H1 (cell line): ENCODE results near the gene ARMC7. TPM values are rescaled to one million over a fixed set of nuclear protein-coding genes. Genes with fewer than 3 reads are reported as not detected.

Source experiments
- CTCF ChIA-PET: fragments of 300-600 bp; sonication (Branson Sonifier 250); formaldehyde crosslinking; loops from one replicate; lab custom pipeline; 2021; ENCODE audit not compliant: partially characterized antibody; lab: Charles Lee
- POLR2A ChIA-PET: fragments of 300-600 bp; sonication (Branson Sonifier 250); formaldehyde crosslinking; loops from one replicate; lab custom pipeline; 2021; ENCODE audit warnings: inconsistent platforms; ENCODE audit not compliant: partially characterized antibody; lab: Charles Lee
- DNase-seq, 2 experiments: peaks; one replicate each; pipeline versions ENCODE4 v3.0.0 to v3.0.0-alpha.2; 2010 to 2022; ENCODE audit warnings: low spot score in 2 of 2, low read depth in 1 of 2, mixed read lengths in 1 of 2
- FAIRE-seq: peaks from 2 replicates; lab custom pipeline; 2011; peaks lifted over from hg19 to GRCh38; lab: Jason Lieb, UNC
- H2AFZ ChIP-seq: 2 replicates; pipeline ENCODE4 v1.8.1; 2012; ENCODE audit warnings: low read length, inconsistent platforms
- H2AK5ac ChIP-seq: 2 replicates; pipeline ENCODE4 v1.6.1; 2013; ENCODE audit warnings: low read depth, low read length
- H2BK120ac ChIP-seq: replicated peaks from 2 replicates; pipeline ENCODE3; 2013; ENCODE audit warnings: low read depth, low read length, inconsistent platforms
- H2BK12ac ChIP-seq: 2 replicates; pipeline ENCODE4 v1.6.1; 2013; ENCODE audit warnings: low read depth, low read length
- H2BK15ac ChIP-seq: 2 replicates; pipeline ENCODE4 v1.6.1; 2013; ENCODE audit warnings: low read length
- H2BK20ac ChIP-seq: 2 replicates; pipeline ENCODE4 v1.6.1; 2013; ENCODE audit warnings: low read length
- H2BK5ac ChIP-seq: 2 replicates; pipeline ENCODE4 v1.6.1; 2013; ENCODE audit warnings: low read depth, low read length
- H3K14ac ChIP-seq: 2 replicates; pipeline ENCODE4 v1.6.1; 2013; ENCODE audit warnings: inconsistent platforms; ENCODE audit not compliant: insufficient read length
- H3K18ac ChIP-seq: 2 replicates; pipeline ENCODE4 v1.6.1; 2013; ENCODE audit warnings: low read length; ENCODE audit errors: extremely low read depth
- H3K23ac ChIP-seq: 2 replicates; pipeline ENCODE4 v1.6.1; 2013; ENCODE audit warnings: inconsistent platforms; ENCODE audit not compliant: insufficient read length
- H3K23me2 ChIP-seq: 2 replicates; pipeline ENCODE4 v1.6.1; 2013; ENCODE audit warnings: low read depth, low read length
- H3K27ac ChIP-seq: 2 replicates; pipeline ENCODE4 v1.6.1; 2011; ENCODE audit warnings: low read depth, low read length, inconsistent platforms
- H3K27me3 ChIP-seq, 4 experiments: replicated peaks in 1 of 4; 1 replicate in 1 of 4; 2 replicates in 3 of 4; pipeline versions ENCODE4 v1.6.1 to v1.8.1; 2011 to 2013; ENCODE audit warnings: low read length in 3 of 4, mild to moderate bottlenecking in 3 of 4, inconsistent platforms in 2 of 4, mixed read lengths in 2 of 4, moderate library complexity in 1 of 4; ENCODE audit not compliant: control insufficient read depth in 3 of 4, insufficient read depth in 3 of 4; ENCODE audit errors: extremely low read depth in 1 of 4
- H3K36me3 ChIP-seq, 4 experiments: 2 replicates each; pipeline versions ENCODE4 v1.6.1 to v1.8.1; 2011 to 2013; ENCODE audit warnings: mild to moderate bottlenecking in 4 of 4, low read length in 3 of 4, moderate library complexity in 2 of 4, control low read depth in 1 of 4, inconsistent platforms in 1 of 4; ENCODE audit not compliant: insufficient read depth in 4 of 4, control insufficient read depth in 2 of 4
- H3K4ac ChIP-seq: replicated peaks from 2 replicates; pipeline ENCODE3; 2013; ENCODE audit warnings: low read length, low read depth, mixed read lengths, inconsistent platforms; ENCODE audit not compliant: insufficient read length
- H3K4me1 ChIP-seq, 4 experiments: replicated peaks in 1 of 4; 1 replicate in 1 of 4; 2 replicates in 3 of 4; pipeline versions ENCODE4 v1.6.1 to v1.8.1; 2011 to 2013; ENCODE audit warnings: low read length in 3 of 4, inconsistent platforms in 2 of 4, mixed read lengths in 1 of 4; ENCODE audit not compliant: insufficient read depth in 4 of 4, control insufficient read depth in 3 of 4
- H3K4me2 ChIP-seq, 2 experiments: 2 replicates each; pipeline versions ENCODE4 v1.6.1 to v1.8.1; 2011 to 2013; ENCODE audit warnings: low read depth in 2 of 2, low read length in 2 of 2, control low read depth in 1 of 2, inconsistent platforms in 1 of 2, mild to moderate bottlenecking in 1 of 2; ENCODE audit not compliant: insufficient read depth in 1 of 2
- H3K4me3 ChIP-seq, 4 experiments: fragments of 200-600, 300-600 bp in 1 of 4; sonication (generic), shearing (Covaris generic), sonication (Bioruptor Twin) in 1 of 4; 2 replicates each; pipeline versions ENCODE4 v1.5.1 to v1.8.1; 2011 to 2016; ENCODE audit warnings: low read length in 4 of 4, low read depth in 3 of 4, control low read depth in 2 of 4, inconsistent platforms in 2 of 4, mild to moderate bottlenecking in 2 of 4, mixed read lengths in 1 of 4, moderate library complexity in 1 of 4; ENCODE audit not compliant: insufficient read depth in 2 of 4; ENCODE audit errors: extremely low read depth in 1 of 4
- H3K56ac ChIP-seq: replicated peaks from 2 replicates; pipeline ENCODE3; 2013; ENCODE audit warnings: low read depth, mild to moderate bottlenecking, mixed read lengths, low read length, inconsistent platforms; ENCODE audit not compliant: insufficient read length
- H3K79me1 ChIP-seq: 2 replicates; pipeline ENCODE4 v1.6.1; 2013; ENCODE audit warnings: low read depth, low read length, control low read depth
- H3K79me2 ChIP-seq, 2 experiments: 2 replicates each; pipeline versions ENCODE4 v1.6.1 to v1.8.1; 2012 to 2013; ENCODE audit warnings: low read length in 2 of 2, mild to moderate bottlenecking in 2 of 2, inconsistent platforms in 1 of 2; ENCODE audit not compliant: insufficient read depth in 2 of 2, control insufficient read depth in 1 of 2
- H3K9ac ChIP-seq, 4 experiments: replicated peaks in 1 of 4; 1 replicate in 1 of 4; 2 replicates in 3 of 4; pipeline versions ENCODE4 v1.6.1 to v1.8.1; 2011 to 2013; ENCODE audit warnings: low read depth in 3 of 4, low read length in 3 of 4, control low read depth in 2 of 4, mild to moderate bottlenecking in 2 of 4, moderate library complexity in 2 of 4, inconsistent platforms in 1 of 4; ENCODE audit errors: extremely low read depth in 1 of 4
- H3K9me3 ChIP-seq, 2 experiments: 2 replicates each; pipeline versions ENCODE4 v1.6.1 to v1.8.1; 2012 to 2013; ENCODE audit warnings: mild to moderate bottlenecking in 2 of 2, moderate library complexity in 2 of 2, control low read depth in 1 of 2, inconsistent platforms in 1 of 2, low read depth in 1 of 2, low read length in 1 of 2, mixed read lengths in 1 of 2; ENCODE audit not compliant: insufficient read depth in 2 of 2
- H4K20me1 ChIP-seq, 2 experiments: replicated peaks in 1 of 2; 2 replicates each; pipeline versions ENCODE3 to v1.8.1; 2011 to 2013; ENCODE audit warnings: inconsistent platforms in 2 of 2, low read length in 2 of 2, mild to moderate bottlenecking in 1 of 2; ENCODE audit not compliant: insufficient read depth in 2 of 2, control insufficient read depth in 1 of 2
- H4K5ac ChIP-seq: 2 replicates; pipeline ENCODE4 v1.6.1; 2013; ENCODE audit warnings: low read length, low read depth, mixed read lengths, inconsistent platforms; ENCODE audit not compliant: insufficient read length
- H4K8ac ChIP-seq: 2 replicates; pipeline ENCODE4 v1.8.0; 2013; ENCODE audit warnings: mild to moderate bottlenecking, moderate library complexity, low read length, inconsistent platforms; ENCODE audit not compliant: insufficient read depth; ENCODE audit errors: extremely low read depth
- H4K91ac ChIP-seq: replicated peaks from 2 replicates; pipeline ENCODE3; 2013; ENCODE audit warnings: low read length, mixed read lengths, inconsistent platforms; ENCODE audit not compliant: insufficient read length
- EP300 ChIP-seq, 2 experiments: IDR thresholded peaks; 1 replicate in 1 of 2; 2 replicates in 1 of 2; pipeline ENCODE4 v1.6.1; 2011 to 2012; ENCODE audit warnings: low read depth in 2 of 2, low read length in 2 of 2, mild to moderate bottlenecking in 2 of 2, borderline replicate concordance in 1 of 2, inconsistent platforms in 1 of 2, moderate library complexity in 1 of 2
- HDAC6 ChIP-seq: IDR thresholded peaks from one replicate; pipeline ENCODE4 v1.7.1; 2012; ENCODE audit warnings: low read depth, mild to moderate bottlenecking, inconsistent platforms, low read length, moderate library complexity
- POLR2A ChIP-seq, 2 experiments: IDR thresholded peaks; 1 replicate in 1 of 2; 2 replicates in 1 of 2; pipeline ENCODE4 v1.6.1; 2011; ENCODE audit warnings: low read depth in 2 of 2, low read length in 2 of 2, mild to moderate bottlenecking in 2 of 2; ENCODE audit errors: control extremely low read depth in 1 of 2
- POLR2AphosphoS5 ChIP-seq: IDR thresholded peaks from 2 replicates; pipeline ENCODE4 v1.6.1; 2011; ENCODE audit warnings: low read depth, low read length
- RFX5 ChIP-seq: IDR thresholded peaks from 2 replicates; pipeline ENCODE4 v1.6.1; 2011; ENCODE audit warnings: low read depth, low read length, improper control_type of control experiment, borderline replicate concordance
- RNF2 ChIP-seq: fragments of 200-900, 300-1000 bp; sonication (generic); IDR thresholded peaks from 2 replicates; pipeline ENCODE4 v1.7.1; 2016; ENCODE audit warnings: borderline replicate concordance, low read depth, mild to moderate bottlenecking, antibody characterized with exemption, low read length; ENCODE audit not compliant: poor library complexity, severe bottlenecking; ENCODE audit errors: missing control alignments
- ZNF274 ChIP-seq: IDR thresholded peaks from 2 replicates; pipeline ENCODE4 v1.7.0; 2012; ENCODE audit warnings: low read length, borderline replicate concordance; ENCODE audit errors: extremely low read depth
- WGBS, 2 experiments: shearing (Covaris generic) in 1 of 2; methylation state at CpG; one replicate each; pipeline versions ENCODE4 v1.1.6 to v1.1.7; 2013 to 2015; ENCODE audit warnings: low lambda C conversion rate in 2 of 2, mixed read lengths in 2 of 2, inconsistent platforms in 1 of 2, low coverage in 1 of 2, missing lambda C conversion rate in 1 of 2; ENCODE audit not compliant: insufficient replicate concordance in 2 of 2, insufficient coverage in 1 of 2, insufficient read length in 1 of 2; ENCODE audit errors: extremely low coverage in 1 of 2, missing lambda C conversion rate in 1 of 2; 5-methylcytosine and 5-hydroxymethylcytosine counted together
- polyA plus RNA-seq, 7 experiments: library from polyadenylated mRNA; depleted of rRNA in 3 of 7; stranded (reverse) in 5 of 7; unstranded in 2 of 7; fragments of >200 nt in 5 of 7; fragments of 200-250 nt in 2 of 7; gene quantifications; 1 replicate in 5 of 7; 2 replicates in 1 of 7; 4 replicates in 1 of 7; pipeline versions ENCODE4 v1.2.1 to v1.2.3, GENCODE V29; 2011 to 2013; ENCODE audit warnings: missing spikeins in 2 of 7, mixed read lengths in 2 of 7
- total RNA-seq: library from RNA; stranded (reverse); fragmentation: NEBNext Ultra II Directional; extraction: Animal tissue kit (Norgen Biotek cat#: 25700); gene quantifications from 2 replicates; pipeline ENCODE4 v1.2.1, GENCODE V29; 2021

Gene ARMC7
- total and polyA plus RNA-seq, 2 of the 8 experiments (the other 6 are each of a cell fraction or from before 2014, with no cell fraction given) = 9.8 to 13.6 TPM

DNA sequence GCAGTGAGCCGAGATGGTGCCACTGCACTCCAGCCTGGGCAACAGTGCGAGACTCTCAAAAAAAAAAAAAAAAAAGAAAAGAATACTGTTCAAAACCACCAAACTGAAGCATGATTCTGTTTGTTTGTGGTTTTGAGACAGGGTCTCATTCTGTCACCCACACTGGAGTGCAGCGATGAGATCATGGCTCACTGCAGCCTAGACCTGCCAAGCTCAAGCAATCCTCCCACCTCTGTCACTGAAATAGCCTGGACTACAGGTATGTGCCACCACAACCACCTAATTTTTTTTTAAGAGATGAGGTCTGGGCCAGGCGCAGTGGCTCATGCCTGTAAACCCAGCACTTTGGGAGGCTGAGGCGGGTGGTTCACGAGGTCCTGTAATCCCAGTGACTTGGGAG is 68.7 kb downstream of the ARMC7 start:
- Histone ChIP-seq H3K23me2 (peaks cover 2% of the 10 kb centered on the region; the same call in 1 of the 2 replicates), H2BK20ac (no peak overlapping the region), H2BK120ac (no peak overlapping the region), H3K4me1 (peaks cover 0 to 5% (median under 1%) of the 10 kb centered on the region in 4 experiments; a peak in 4 of 7 replicates), H2AFZ (no peak overlapping the region), H4K8ac (no peak overlapping the region), H3K9me3 (no peaks in the 10 kb centered on the region), H3K36me3 (peaks cover 18 to 73% (median 38%) of the 10 kb centered on the region in 4 experiments; a peak in 7 of 8 replicates), H3K23ac (no peak overlapping the region), H3K79me1 (no peaks in the 10 kb centered on the region; the same call in 1 of the 2 replicates), H3K56ac (no peak overlapping the region), H3K9ac (no peak overlapping the region), H3K27ac (no peak overlapping the region), H3K4ac (no peak overlapping the region), H2BK5ac (no peak overlapping the region), H4K91ac (no peak overlapping the region), H4K5ac (no peak overlapping the region), H4K20me1 (peaks cover 16 to 19% of the 10 kb centered on the region in 2 experiments), H2BK15ac (no peak overlapping the region), H3K27me3 (no peaks in the 10 kb centered on the region), H2AK5ac (no peak overlapping the region), H3K18ac (no peak overlapping the region), H3K14ac (no peak overlapping the region), H3K79me2 (peaks cover 34 to 89% of the 10 kb centered on the region in 2 experiments), H3K4me2 (no peak overlapping the region), H2BK12ac (no peak overlapping the region), H3K4me3 (no peak overlapping the region)
- DNase-seq (no peak), FAIRE-seq (no peak)
- ChIA-PET POLR2A (interaction anchor here (0.6 to 14.7 kb wide), 9 partner anchors 8 to 222 kb away, joined by 3 to 213 read pairs (median 4); partner anchors contain the start of gene JPT1), CTCF (interaction anchor here (0.6 to 0.7 kb wide), 2 partner anchors 61 to 97 kb away, joined by 4 read pairs; no protein-coding TSS in a partner anchor)
- TF ChIP-seq ZNF274 (no peak), RNF2 (no peak), POLR2A (IDR thresholded peaks at IDR 0.05; ENCODE audit: control extremely low read depth in 1 of 2, low read depth in 2 of 2, low read length in 2 of 2) (0 out of 3 replicates have a peak, but pooled peaks of 1 of the 2 experiments have one; percentile 23), EP300 (IDR thresholded peaks at IDR 0.05; ENCODE audit: borderline replicate concordance in 1 of 2, low read depth in 2 of 2, low read length in 2 of 2) (no peak), RFX5 (no peak), HDAC6 (no peak), POLR2AphosphoS5 (peak; percentile 55; the same call in 1 of the 2 replicates)
- WGBS, 2 experiments = 95% methylated on average over 4 of the region's 6 CpGs; no CpG with 5 or more reads in 1 of the 2 experiments
